ENCODE measurements around the gene KIAA1755.

- TF ChIP-seq EZH2phosphoT487 (conservative IDR thresholded peaks at IDR 0.05; ENCODE audit: low read length): no peak
- no peak for TF ChIP-seq CTCF (IDR thresholded peaks at IDR 0.05; ENCODE audit: insufficient read depth, low read length, poor library complexity, severe bottlenecking)
Measured at GRCh38 chr20:38308447-38308846, 47.9 kb upstream of the KIAA1755 start.

Data from SU-DHL-6 (cell line).